ENCODE data around the gene BOD1L1. TPM values are rescaled to one million over a fixed set of nuclear protein-coding genes. Genes with fewer than 3 reads are reported as not detected.
A peak's percentile ranks its signal among the peaks of the same experiment; 100 is the strongest.
"Not testable (repeated sequence)": the region's sequence is repeated elsewhere in the genome, so short reads cannot be mapped to it uniquely, and the experiment has no call there.

BOD1L1 gene
- total RNA-seq, 1 donor from 2014 or later, result 40.1 TPM

DNA sequence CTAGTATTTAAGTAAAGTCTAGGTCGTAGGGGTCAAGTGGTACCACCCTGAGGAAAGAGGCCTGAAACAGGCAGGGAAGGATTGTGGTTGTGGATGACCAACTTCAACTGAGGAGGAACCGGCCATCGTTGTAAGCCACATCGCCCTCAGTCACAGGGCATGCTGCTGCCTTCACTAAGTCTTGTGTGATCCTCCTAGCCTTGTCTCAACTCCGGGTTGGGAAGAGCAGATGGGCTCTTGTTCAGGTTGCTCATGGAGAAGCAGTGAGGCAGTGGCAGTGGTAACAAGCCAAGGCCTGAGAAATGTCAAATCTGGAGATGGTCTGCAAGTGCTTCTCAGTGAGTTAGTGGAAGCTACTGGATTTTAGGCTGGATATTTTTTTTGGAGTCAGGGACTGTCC lies 60.4 kb downstream of the BOD1L1 start:
- intact Hi-C loops (cut with micrococcal nuclease), result no loop called here
- H3K9me3 Mint-ChIP-seq, result no peaks in the 10 kb centered on the region
- DNase-seq (ENCODE audit: low spot score), result no peak
- peaks cover 32% of the 10 kb centered on the region for H3K36me3 Mint-ChIP-seq (ENCODE audit: low read depth)
- H3K27me3 Mint-ChIP-seq (ENCODE audit: insufficient read depth), result no peaks in the 10 kb centered on the region
- H3K4me1 Mint-ChIP-seq (ENCODE audit: low read depth), result no peaks in the 10 kb centered on the region
- no peak overlapping the region for H3K4me3 Mint-ChIP-seq
- H3K27ac Mint-ChIP-seq, result no peak overlapping the region

DNA sequence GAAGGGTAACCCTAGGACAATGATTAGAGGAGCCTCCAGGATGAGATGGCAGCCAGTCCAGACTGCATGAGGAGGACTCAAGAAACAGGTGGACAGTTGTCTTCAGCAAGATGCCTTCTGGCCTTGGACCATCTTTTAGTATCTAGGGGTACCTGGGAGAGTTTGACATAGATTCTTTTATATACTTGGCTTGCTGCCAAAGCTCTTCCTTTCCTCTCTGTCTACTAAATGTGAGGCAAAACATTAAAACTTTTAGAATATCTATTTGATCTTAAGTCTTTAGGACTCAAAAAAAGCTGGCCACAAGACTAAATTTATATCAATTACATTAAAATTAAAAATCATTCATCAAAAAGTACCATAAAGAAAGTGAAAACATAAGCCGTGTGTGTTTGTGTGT lies 64.6 kb downstream of the BOD1L1 start:
- no peak overlapping the region for H3K27ac Mint-ChIP-seq
- no peaks in the 10 kb centered on the region for H3K9me3 Mint-ChIP-seq
- DNase-seq (ENCODE audit: low spot score), result no peak
- H3K4me3 Mint-ChIP-seq, result no peak overlapping the region
- H3K4me1 Mint-ChIP-seq (ENCODE audit: low read depth), result no peaks in the 10 kb centered on the region
- no peaks in the 10 kb centered on the region for H3K27me3 Mint-ChIP-seq (ENCODE audit: insufficient read depth)
- intact Hi-C loops (cut with micrococcal nuclease), result no loop called here
- H3K36me3 Mint-ChIP-seq (ENCODE audit: low read depth), result peaks cover 10% of the 10 kb centered on the region

DNA sequence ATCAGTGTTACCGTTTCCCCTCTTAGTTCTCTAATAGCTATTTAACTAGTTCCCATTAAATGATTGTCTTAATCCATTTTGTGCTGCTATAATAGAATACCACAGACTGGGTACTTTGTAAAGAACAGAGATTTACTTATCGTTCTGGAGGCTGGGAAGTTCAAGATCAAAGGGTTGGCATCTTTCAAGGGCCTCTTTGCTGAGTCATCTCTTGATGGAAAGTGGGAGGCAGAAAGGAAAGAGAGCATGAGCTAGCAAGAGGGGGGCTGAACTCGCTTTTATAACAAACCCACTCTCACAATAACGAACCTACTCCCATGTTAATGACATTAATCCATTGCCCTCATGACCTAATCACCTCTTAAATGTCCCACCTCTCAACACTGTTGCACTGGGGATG lies 65.9 kb downstream of the BOD1L1 start:
- peaks cover 6% of the 10 kb centered on the region for H3K36me3 Mint-ChIP-seq (ENCODE audit: low read depth)
- H3K27ac Mint-ChIP-seq, result no peak overlapping the region
- intact Hi-C loops (cut with micrococcal nuclease), result no loop called here
- H3K4me3 Mint-ChIP-seq, result no peak overlapping the region
- no peaks in the 10 kb centered on the region for H3K9me3 Mint-ChIP-seq
- H3K27me3 Mint-ChIP-seq (ENCODE audit: insufficient read depth), result no peaks in the 10 kb centered on the region
- no peak for DNase-seq (ENCODE audit: low spot score)
- no peaks in the 10 kb centered on the region for H3K4me1 Mint-ChIP-seq (ENCODE audit: low read depth)

DNA sequence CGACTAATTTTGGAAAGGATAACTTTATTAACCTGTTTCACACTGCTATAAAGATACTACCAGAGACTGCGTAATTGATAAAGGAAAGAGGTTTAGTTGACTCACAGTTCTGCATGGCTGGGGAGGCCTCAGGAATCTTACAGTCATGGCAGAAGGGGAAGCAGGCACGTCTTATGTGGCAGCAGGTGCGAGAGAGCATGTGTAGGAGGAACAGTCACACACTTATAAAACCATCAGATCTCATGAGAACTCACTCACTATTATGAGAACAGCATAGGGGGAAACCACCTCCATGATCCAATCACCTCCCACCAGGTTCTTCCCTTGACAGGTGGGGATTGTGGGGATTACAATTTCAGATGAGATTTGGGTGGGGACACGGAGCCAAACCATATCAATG lies 67.4 kb downstream of the BOD1L1 start:
- H3K4me1 Mint-ChIP-seq (ENCODE audit: low read depth); H3K27ac Mint-ChIP-seq; H3K36me3 Mint-ChIP-seq (ENCODE audit: low read depth); DNase-seq (ENCODE audit: low spot score); H3K9me3 Mint-ChIP-seq; H3K4me3 Mint-ChIP-seq; H3K27me3 Mint-ChIP-seq (ENCODE audit: insufficient read depth); intact Hi-C loops (cut with micrococcal nuclease): not testable (repeated sequence)

DNA sequence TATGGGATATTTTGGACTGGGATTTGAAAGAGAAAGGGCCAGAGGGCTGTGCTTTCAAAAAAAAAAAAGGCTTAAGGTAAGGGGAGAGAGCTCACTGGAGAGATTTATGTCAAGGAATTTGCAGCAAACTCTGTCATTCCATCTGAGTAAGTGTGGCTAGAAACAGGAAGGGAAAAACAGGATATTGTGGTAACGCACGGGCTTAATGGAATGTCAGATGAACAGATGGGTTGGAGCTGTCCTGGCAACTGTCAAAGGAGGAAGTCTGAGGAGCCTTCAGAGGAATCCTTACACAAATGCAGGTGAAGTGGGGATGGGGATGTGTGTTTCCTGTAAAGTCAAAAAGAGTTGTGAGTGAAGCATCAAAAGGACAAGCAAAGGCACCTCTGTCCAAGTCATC lies 68.1 kb downstream of the BOD1L1 start:
- no peak overlapping the region for H3K4me3 Mint-ChIP-seq
- no peaks in the 10 kb centered on the region for H3K27me3 Mint-ChIP-seq (ENCODE audit: insufficient read depth)
- no peak overlapping the region for H3K27ac Mint-ChIP-seq
- no peaks in the 10 kb centered on the region for H3K36me3 Mint-ChIP-seq (ENCODE audit: low read depth)
- H3K9me3 Mint-ChIP-seq, result no peaks in the 10 kb centered on the region
- H3K4me1 Mint-ChIP-seq (ENCODE audit: low read depth), result no peaks in the 10 kb centered on the region
- no peak for DNase-seq (ENCODE audit: low spot score)
- intact Hi-C loops (cut with micrococcal nuclease), result no loop called here

DNA sequence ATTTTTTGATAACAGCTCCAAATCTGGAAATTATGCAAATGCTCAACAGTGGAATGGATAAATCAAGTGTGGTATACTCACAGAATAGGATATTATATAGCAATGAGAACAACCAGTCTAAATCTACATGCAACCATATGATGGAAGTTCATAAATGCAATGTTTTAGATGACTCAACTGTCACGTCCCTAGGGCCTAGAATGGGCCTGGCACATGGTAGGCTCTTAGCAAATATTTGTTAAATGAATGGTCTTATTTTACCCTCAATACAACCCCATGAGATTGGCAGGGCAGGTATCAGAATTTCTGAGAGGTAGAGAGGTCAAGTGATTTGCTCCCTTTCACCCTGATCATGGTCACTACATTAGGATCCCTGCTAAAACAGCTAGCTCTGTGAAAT lies 68.6 kb downstream of the BOD1L1 start:
- H3K36me3 Mint-ChIP-seq (ENCODE audit: low read depth), result no peaks in the 10 kb centered on the region
- no peaks in the 10 kb centered on the region for H3K9me3 Mint-ChIP-seq
- no peaks in the 10 kb centered on the region for H3K27me3 Mint-ChIP-seq (ENCODE audit: insufficient read depth)
- intact Hi-C loops (cut with micrococcal nuclease), result no loop called here
- H3K27ac Mint-ChIP-seq, result no peak overlapping the region
- H3K4me3 Mint-ChIP-seq, result no peak overlapping the region
- no peak for DNase-seq (ENCODE audit: low spot score)
- H3K4me1 Mint-ChIP-seq (ENCODE audit: low read depth), result no peaks in the 10 kb centered on the region

DNA sequence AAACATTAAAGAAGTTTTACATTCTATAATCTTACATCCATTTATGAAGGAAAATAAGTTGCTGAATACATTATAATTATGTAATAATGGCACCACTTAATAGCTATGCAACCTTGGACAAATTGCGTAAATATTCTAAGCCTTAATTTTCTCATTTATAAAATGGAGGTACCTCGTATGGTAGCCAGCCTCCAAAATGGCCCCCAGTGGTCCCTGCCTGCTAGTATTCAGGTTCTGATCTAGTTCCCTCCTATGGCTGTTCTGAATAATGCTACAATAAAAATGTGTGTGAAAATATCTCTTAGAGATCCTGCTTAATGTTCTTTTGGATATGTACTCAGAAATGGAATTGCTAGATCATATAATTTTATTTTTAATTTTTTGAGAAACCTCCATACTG lies 72.2 kb downstream of the BOD1L1 start:
- DNase-seq (ENCODE audit: low spot score), result no peak
- H3K36me3 Mint-ChIP-seq (ENCODE audit: low read depth), result no peaks in the 10 kb centered on the region
- no peaks in the 10 kb centered on the region for H3K9me3 Mint-ChIP-seq
- H3K4me1 Mint-ChIP-seq (ENCODE audit: low read depth), result no peaks in the 10 kb centered on the region
- no peak overlapping the region for H3K27ac Mint-ChIP-seq
- H3K4me3 Mint-ChIP-seq, result no peak overlapping the region
- peaks cover 21% of the 10 kb centered on the region for H3K27me3 Mint-ChIP-seq (ENCODE audit: insufficient read depth)
- intact Hi-C loops (cut with micrococcal nuclease), result no loop called here

GRCh38 chr4:13553081-13553480 lies 74.4 kb downstream of the BOD1L1 start:
- no peak for DNase-seq (ENCODE audit: low spot score)
- H3K4me3 Mint-ChIP-seq, result no peak overlapping the region
- intact Hi-C loops (cut with micrococcal nuclease), result no loop called here
- peaks cover 10% of the 10 kb centered on the region for H3K4me1 Mint-ChIP-seq (ENCODE audit: low read depth)
- H3K27ac Mint-ChIP-seq, result no peak overlapping the region
- no peaks in the 10 kb centered on the region for H3K36me3 Mint-ChIP-seq (ENCODE audit: low read depth)
- H3K27me3 Mint-ChIP-seq (ENCODE audit: insufficient read depth), result peaks cover 38% of the 10 kb centered on the region
- H3K9me3 Mint-ChIP-seq, result no peaks in the 10 kb centered on the region

- intact Hi-C loops (cut with micrococcal nuclease), result loop anchor here (1.0 to 10.0 kb wide), 6 partner anchors 64 to 916 kb away; partner anchors contain the start of genes BOD1L1 and RAB28
- no peaks in the 10 kb centered on the region for H3K9me3 Mint-ChIP-seq
- H3K4me3 Mint-ChIP-seq, result peak overlapping the region; percentile 28
- H3K4me1 Mint-ChIP-seq (ENCODE audit: low read depth), result peaks cover 29% of the 10 kb centered on the region
- H3K27ac Mint-ChIP-seq, result peak overlapping the region; percentile 25
- peaks cover 61% of the 10 kb centered on the region for H3K27me3 Mint-ChIP-seq (ENCODE audit: insufficient read depth)
- peaks cover 1% of the 10 kb centered on the region for H3K36me3 Mint-ChIP-seq (ENCODE audit: low read depth)
- peak; percentile 72 for DNase-seq (ENCODE audit: low spot score)
Observed at GRCh38 chr4:13548984-13549546, 78.5 kb downstream of the BOD1L1 start.

GRCh38 chr4:13548059-13548983 lies 79.2 kb downstream of the BOD1L1 start:
- intact Hi-C loops (cut with micrococcal nuclease), result loop anchor here (2.0 to 10.0 kb wide), 4 partner anchors 64 to 916 kb away; partner anchors contain the start of genes BOD1L1 and RAB28
- Mint-ChIP-seq H3K4me1 (ENCODE audit: low read depth) (peaks cover 29% of the 10 kb centered on the region), H3K36me3 (ENCODE audit: low read depth) (peaks cover 1% of the 10 kb centered on the region), H3K9me3 (no peaks in the 10 kb centered on the region), H3K27ac (peak overlapping the region; percentile 25), H3K4me3 (peak overlapping the region; percentile 28), H3K27me3 (ENCODE audit: insufficient read depth) (peaks cover 63% of the 10 kb centered on the region)
- DNase-seq (ENCODE audit: low spot score), result no peak

DNA sequence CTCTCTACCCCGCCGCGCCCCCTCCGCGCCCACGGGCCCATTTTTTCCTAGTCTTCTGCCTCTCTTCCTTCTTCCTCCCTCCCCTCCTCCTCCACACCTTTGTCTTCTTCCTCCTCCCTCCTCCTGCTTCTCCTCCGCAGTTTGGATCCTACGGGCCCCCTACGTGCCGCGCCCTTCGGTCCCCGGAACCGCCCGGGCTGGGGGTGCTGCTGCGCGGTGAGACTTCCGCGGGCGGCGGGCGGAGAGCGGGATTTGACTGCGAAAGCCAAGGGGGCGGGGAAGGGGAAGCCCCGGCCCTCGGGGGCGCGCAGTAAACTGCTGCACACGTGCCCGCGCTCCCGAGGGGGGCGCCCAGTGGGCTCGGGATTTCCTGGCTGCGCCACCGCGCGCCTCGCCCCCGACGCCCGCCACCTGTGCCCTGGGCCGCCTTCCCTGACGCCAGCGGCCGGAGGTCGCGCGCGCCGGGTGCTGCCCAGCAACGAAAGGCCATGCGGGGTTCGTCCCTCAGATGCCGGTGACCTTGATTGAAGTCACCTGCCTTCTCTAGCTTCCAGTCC lies 80.0 kb downstream of the BOD1L1 start:
- Mint-ChIP-seq H3K9me3 (no peaks in the 10 kb centered on the region), H3K27ac (no peak overlapping the region), H3K27me3 (ENCODE audit: insufficient read depth) (peaks cover 68% of the 10 kb centered on the region), H3K4me3 (peak overlapping the region; percentile 59), H3K4me1 (ENCODE audit: low read depth) (peaks cover 29% of the 10 kb centered on the region), H3K36me3 (ENCODE audit: low read depth) (peaks cover 1% of the 10 kb centered on the region)
- no peak for DNase-seq (ENCODE audit: low spot score)
- intact Hi-C loops (cut with micrococcal nuclease), result loop anchor here (1.0 to 10.0 kb wide), 5 partner anchors 8 to 915 kb away; partner anchors contain the start of genes BOD1L1 and RAB28

DNA sequence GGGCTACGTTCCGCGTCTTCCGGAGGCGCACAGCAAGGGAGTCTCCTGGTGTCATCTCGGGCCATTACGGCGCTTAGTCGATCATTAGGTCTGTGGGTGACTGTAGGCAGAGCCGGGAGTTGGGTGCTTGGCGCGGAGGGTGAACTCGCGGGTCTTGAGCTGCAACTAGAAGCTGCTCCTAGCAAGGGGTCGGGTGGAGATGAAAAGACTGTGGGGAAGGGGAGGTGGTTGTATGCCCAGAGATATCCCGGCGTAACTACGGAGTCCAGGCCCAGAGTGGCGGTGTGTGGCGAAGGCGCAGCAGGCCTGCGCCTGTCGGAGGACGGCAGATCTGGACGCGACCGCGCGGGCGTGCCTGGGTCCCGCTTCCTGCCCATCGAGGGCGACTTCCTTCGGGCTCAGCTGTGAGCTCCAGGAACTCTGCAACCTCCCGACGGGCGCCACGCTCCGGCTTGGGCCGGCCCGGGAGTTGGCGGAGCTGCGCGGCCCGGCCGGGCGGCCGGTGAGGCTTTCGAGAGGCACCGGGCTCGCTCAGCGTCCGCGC lies 80.5 kb downstream of the BOD1L1 start:
- DNase-seq (ENCODE audit: low spot score), result no peak
- intact Hi-C loops (cut with micrococcal nuclease), result loop anchor here (1.0 to 10.0 kb wide), 2 partner anchors 8 to 432 kb away; no protein-coding TSS in a partner anchor
- no peaks in the 10 kb centered on the region for H3K9me3 Mint-ChIP-seq
- H3K27ac Mint-ChIP-seq, result peak overlapping the region; percentile 62
- peaks cover 67% of the 10 kb centered on the region for H3K27me3 Mint-ChIP-seq (ENCODE audit: insufficient read depth)
- peaks cover 1% of the 10 kb centered on the region for H3K36me3 Mint-ChIP-seq (ENCODE audit: low read depth)
- H3K4me1 Mint-ChIP-seq (ENCODE audit: low read depth), result peaks cover 29% of the 10 kb centered on the region
- H3K4me3 Mint-ChIP-seq, result peak overlapping the region; percentile 82

Measured in activated T-helper 1 cell treated with anti-CD3 and anti-CD28 coated beads, Interleukin-12 subunit alpha, Interleukin-12 subunit beta, Interleukin-2, Interleukin-4 antibody, amounts not matched to agents 30 ng/mL and 10 ng/mL and 1 ng/mL, durations not matched to agents 14 hours and 24 hours and 36 hours (primary cell).